ENCODE data around the gene ABHD4. TPM values are rescaled to one million over a fixed set of nuclear protein-coding genes. Genes with fewer than 3 reads are reported as not detected.
A peak's percentile ranks its signal among the peaks of the same experiment; 100 is the strongest.

The ABHD4 gene
- total and polyA plus RNA-seq, 10 of the 15 experiments (the other 5 are each of a cell fraction or from before 2014, with no cell fraction given), result 5.4 to 28.7 (median 10.8) TPM

DNA sequence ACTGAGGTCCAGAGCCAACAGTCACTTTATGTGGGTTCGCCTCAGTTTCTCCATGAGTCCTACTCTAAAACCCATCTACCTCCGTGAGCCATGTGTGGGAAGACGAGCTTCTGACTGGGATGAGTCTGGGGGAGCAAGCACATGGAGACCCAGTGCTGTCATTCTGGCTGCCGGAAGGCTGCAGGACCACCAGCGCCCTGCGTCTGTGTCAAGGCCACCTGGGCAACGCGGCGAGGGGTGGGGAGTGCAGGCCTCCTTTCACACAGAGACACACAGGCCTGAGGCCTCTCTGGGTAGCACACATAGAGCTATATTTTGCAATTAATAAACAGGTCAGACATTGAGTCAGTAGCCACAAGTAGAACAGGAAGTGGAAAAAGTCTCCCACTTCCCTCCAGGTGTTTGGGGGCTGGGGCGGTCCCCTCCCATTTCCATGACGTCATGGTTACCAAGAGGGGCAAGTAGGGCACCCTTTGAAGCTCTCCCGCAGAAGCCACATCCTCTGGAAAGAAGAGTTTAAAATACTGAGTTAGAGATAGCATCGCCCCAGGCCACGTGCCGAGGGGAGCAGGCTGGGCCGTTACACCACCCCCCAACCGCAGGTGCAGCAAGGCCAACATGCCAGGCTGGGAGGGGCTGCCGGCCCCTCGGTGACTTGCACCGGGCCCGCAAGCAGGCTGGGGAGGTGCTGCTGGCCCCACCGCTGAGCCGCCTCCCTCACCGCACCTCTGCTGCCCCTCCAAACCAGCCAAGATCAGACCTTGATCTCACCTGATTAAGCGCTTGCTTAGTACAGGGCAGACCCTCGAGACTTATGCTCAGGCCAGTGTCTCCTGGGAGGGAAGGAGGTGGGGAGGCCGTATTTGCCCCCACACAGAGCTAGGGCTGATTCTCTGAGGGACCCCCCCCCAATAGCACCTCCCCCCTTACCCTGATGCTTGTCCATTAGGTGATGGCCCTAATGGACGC, 41.8 kb upstream of the ABHD4 start (continued):
- TF ChIP-seq BACH1 (IDR thresholded peaks at IDR 0.05; ENCODE audit: borderline replicate concordance) (peak; percentile 92), KDM1A (IDR thresholded peaks at IDR 0.05; ENCODE audit: borderline replicate concordance) (no peak), SMAD1 (IDR thresholded peaks at IDR 0.05; ENCODE audit: low read depth, partially characterized antibody) (peak; percentile 86), WRNIP1 (IDR thresholded peaks at IDR 0.05; ENCODE audit: borderline replicate concordance, low read depth, low read length) (no peak; the same call in 1 of the 2 replicates), JUNB (IDR thresholded peaks at IDR 0.05) (peak; percentile 92), NFIC (IDR thresholded peaks at IDR 0.05; ENCODE audit: low read depth, low read length) (no peak), EED (IDR thresholded peaks at IDR 0.05; ENCODE audit: low read depth) (peak; percentile 100), NFXL1 (IDR thresholded peaks at IDR 0.05; ENCODE audit: borderline replicate concordance) (no peak; the same call in 1 of the 2 replicates), YY1 (IDR thresholded peaks at IDR 0.05; ENCODE audit: low read depth, low read length) (no peak; the same call in none of the 2 replicates), TBL1XR1 (IDR thresholded peaks at IDR 0.05; ENCODE audit: low read depth, low read length) (peak; percentile 99), ZNF24 (IDR thresholded peaks at IDR 0.05) (peak; percentile 84; the same call in 1 of the 2 replicates), POLR2A (IDR thresholded peaks at IDR 0.05; ENCODE audit: low read depth, low read length) (peak; percentile 83), IKZF1 (conservative IDR thresholded peaks at IDR 0.05) (peak; percentile 100), BCL11A (IDR thresholded peaks at IDR 0.05; ENCODE audit: low read depth, low read length) (peak; percentile 99), GABPA (IDR thresholded peaks at IDR 0.05; ENCODE audit: low read depth) (no peak), IRF4 (IDR thresholded peaks at IDR 0.05; ENCODE audit: low read depth, low read length) (peak; percentile 93), ASH2L (IDR thresholded peaks at IDR 0.05; ENCODE audit: borderline replicate concordance, low read depth) (peak; percentile 71; the same call in 1 of the 2 replicates), NR2F1 (conservative IDR thresholded peaks at IDR 0.05) (peak; percentile 100), TCF3 (IDR thresholded peaks at IDR 0.05; ENCODE audit: borderline replicate concordance, insufficient read depth, low read depth, low read length) (peak; percentile 100), CREB1 (IDR thresholded peaks at IDR 0.05; ENCODE audit: low read depth) (no peak), EZH2 (IDR thresholded peaks at IDR 0.05; ENCODE audit: borderline replicate concordance, control insufficient read depth, low read depth, low read length) (0 out of 2 replicates have a peak, but pooled peaks have one; percentile 63), SP1 (IDR thresholded peaks at IDR 0.05; ENCODE audit: low read depth, low read length) (peak; percentile 94), YBX1 (IDR thresholded peaks at IDR 0.05) (no peak)
- TF ChIP-seq, protein P1, sequence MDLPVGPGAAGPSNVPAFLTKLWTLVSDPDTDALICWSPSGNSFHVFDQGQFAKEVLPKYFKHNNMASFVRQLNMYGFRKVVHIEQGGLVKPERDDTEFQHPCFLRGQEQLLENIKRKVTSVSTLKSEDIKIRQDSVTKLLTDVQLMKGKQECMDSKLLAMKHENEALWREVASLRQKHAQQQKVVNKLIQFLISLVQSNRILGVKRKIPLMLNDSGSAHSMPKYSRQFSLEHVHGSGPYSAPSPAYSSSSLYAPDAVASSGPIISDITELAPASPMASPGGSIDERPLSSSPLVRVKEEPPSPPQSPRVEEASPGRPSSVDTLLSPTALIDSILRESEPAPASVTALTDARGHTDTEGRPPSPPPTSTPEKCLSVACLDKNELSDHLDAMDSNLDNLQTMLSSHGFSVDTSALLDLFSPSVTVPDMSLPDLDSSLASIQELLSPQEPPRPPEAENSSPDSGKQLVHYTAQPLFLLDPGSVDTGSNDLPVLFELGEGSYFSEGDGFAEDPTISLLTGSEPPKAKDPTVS (IDR thresholded peaks at IDR 0.05; ENCODE audit: low read depth, low read length), result no peak
- TF ChIP-seq, protein P2, sequence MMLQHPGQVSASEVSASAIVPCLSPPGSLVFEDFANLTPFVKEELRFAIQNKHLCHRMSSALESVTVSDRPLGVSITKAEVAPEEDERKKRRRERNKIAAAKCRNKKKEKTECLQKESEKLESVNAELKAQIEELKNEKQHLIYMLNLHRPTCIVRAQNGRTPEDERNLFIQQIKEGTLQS (IDR thresholded peaks at IDR 0.05; ENCODE audit: borderline replicate concordance, extremely low read depth, low read depth, low read length), result peak; percentile 51; the same call in 1 of the 2 replicates
- TF ChIP-seq, protein P3, sequence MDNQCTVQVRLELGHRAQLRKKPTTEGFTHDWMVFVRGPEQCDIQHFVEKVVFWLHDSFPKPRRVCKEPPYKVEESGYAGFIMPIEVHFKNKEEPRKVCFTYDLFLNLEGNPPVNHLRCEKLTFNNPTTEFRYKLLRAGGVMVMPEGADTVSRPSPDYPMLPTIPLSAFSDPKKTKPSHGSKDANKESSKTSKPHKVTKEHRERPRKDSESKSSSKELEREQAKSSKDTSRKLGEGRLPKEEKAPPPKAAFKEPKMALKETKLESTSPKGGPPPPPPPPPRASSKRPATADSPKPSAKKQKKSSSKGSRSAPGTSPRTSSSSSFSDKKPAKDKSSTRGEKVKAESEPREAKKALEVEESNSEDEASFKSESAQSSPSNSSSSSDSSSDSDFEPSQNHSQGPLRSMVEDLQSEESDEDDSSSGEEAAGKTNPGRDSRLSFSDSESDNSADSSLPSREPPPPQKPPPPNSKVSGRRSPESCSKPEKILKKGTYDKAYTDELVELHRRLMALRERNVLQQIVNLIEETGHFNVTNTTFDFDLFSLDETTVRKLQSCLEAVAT (IDR thresholded peaks at IDR 0.05), result peak; percentile 98
